HK-2 (cell line): ENCODE data around the gene CLEC17A.

Experiments used
- DNase-seq: peaks from one replicate; pipeline ENCODE4 v3.0.0-alpha.2; 2018; ENCODE audit not compliant: unreplicated experiment

CLEC17A gene

DNA sequence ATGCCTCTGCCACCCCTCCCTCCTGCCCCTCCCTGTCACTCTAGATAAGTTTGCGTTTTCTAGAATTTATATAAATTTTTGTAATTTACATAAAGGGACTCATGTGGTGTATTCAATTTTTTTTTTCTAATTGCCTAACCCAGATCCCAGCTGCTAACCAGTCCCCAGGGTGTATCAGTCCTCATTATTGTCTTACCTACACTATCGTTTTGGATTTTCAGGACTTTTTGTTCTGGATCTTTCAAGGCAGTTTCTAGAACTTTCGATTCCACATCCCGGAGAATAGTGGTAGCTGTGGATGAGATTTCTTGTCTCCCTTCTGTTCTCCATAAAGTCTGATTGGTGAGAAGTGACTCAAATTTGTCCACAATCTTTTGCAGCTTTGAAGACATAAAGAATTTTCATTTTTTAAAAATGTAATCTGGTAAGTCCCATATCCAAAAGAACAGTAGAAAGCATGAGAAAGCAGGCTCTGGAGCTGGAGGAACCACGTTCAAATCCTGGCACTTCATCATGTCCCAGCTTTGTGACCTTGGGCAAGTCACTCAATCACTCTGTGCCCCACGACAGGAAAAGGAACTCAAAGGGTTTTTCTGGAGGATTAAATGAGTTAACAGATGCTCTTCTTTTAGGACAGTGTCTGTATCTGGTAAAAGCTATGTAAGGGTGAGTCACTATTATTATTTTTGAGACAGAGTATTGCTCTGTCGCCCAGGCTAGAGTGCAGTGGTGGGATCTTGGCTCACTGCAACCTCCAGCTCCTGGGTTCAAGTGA, 72.1 kb downstream of the CLEC17A start:
- no peak for DNase-seq

DNA sequence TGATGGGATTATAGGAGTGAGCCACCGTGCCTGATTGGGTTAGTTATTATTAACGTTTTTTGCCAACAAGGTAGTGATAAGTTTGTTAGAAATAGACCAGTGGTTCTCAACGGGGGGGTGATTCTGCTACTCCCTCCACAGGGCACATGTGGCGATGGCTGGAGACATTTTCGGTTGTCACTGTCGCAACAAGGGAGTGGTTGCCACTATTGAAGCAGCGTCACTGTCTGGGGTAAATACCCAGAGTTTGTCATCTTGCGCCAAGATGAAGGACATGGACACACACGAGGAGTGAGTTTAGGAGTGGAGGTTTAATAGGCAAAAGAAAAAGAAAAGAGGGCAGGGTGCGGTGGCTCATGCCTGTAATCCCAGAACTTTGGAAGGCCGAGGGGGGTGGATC, 72.8 kb downstream of the CLEC17A start:
- no peak for DNase-seq

DNA sequence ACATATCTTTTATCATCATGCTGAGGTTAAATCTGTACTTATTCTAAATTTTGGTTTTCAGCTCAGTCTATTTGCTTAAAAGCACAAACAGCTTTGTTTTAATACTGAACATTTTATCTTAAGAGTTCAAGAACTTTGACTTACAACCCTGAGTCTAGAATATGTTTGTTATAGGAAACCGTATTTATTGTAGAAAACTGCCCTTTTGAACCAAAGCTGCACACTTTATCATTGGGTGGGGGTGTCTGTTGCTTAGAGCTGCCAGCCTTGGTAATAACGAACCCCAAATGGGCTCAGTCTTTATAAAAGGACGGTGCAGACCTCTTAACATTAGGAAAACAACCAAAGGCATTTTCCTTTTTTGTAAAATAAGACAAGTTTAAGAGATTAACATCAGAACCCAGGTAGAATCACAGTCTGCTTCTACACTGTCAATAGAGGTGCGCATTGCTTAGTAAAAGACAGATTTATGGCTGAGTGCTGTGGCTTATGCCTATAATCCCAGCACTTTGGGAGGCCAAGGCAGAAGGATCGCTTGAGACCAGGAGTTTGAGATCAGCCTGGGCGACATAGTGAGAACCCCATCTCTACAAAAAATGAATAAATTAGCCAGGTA, 77.1 kb downstream of the CLEC17A start:
- DNase-seq = no peak

DNA sequence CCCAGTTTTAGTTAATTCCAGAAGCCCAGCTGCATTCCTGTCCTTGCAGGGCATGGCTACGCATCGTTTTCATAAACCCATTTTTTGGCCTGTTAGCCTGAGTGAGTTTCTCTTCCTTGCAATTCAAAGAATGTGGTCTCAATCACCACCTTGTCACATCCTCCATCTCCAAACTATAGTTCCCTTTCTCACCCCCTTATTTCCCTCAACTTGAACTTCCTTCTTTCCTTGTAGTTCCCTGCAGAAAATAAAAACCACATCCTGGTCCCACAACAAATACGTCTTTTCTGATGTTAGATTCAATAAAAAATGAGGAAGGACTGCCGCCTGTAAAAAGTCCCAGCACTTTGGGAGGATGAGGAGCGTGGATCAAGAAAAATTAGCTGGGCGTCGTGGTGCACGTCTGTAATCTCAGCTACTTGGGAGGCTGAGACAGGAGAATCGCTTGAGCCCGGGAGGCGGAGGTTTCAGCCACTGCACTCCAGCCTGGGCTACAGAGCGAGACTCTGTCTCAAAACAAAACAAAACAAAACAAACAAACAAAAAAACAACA, 78.6 kb downstream of the CLEC17A start:
- no peak for DNase-seq
